OCI-LY7 (cell line): ENCODE measurements around the gene SEC61A1.

Source experiments
- EZH2phosphoT487 ChIP-seq: fragments of 200-600 bp; sonication (generic); IDR thresholded peaks from 2 replicates; pipeline ENCODE4 v1.6.1; 2018; ENCODE audit warnings: low read depth, borderline replicate concordance, mild to moderate bottlenecking, mixed run types, antibody characterized with exemption, low read length, moderate library complexity, mixed read lengths
- TF ChIP-seq, protein P1 (sequence below): fragments of 200-600 bp; sonication (generic); conservative IDR thresholded peaks from 2 replicates; pipeline ENCODE4 v1.5.1; 2014; ENCODE audit warnings: mild to moderate bottlenecking, antibody characterized with exemption, low read length, moderate library complexity, mixed read lengths

GRCh38 chr3:128051837-128052594 is at the start of gene SEC61A1:
- no peak for TF ChIP-seq EZH2phosphoT487
- TF ChIP-seq, protein P1, sequence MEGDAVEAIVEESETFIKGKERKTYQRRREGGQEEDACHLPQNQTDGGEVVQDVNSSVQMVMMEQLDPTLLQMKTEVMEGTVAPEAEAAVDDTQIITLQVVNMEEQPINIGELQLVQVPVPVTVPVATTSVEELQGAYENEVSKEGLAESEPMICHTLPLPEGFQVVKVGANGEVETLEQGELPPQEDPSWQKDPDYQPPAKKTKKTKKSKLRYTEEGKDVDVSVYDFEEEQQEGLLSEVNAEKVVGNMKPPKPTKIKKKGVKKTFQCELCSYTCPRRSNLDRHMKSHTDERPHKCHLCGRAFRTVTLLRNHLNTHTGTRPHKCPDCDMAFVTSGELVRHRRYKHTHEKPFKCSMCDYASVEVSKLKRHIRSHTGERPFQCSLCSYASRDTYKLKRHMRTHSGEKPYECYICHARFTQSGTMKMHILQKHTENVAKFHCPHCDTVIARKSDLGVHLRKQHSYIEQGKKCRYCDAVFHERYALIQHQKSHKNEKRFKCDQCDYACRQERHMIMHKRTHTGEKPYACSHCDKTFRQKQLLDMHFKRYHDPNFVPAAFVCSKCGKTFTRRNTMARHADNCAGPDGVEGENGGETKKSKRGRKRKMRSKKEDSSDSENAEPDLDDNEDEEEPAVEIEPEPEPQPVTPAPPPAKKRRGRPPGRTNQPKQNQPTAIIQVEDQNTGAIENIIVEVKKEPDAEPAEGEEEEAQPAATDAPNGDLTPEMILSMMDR = no peak
